Mesothelial cell of epicardium (in vitro differentiated cells): ENCODE measurements around the gene ABCC4. TPM values are rescaled to one million over a fixed set of nuclear protein-coding genes. Genes with fewer than 3 reads are reported as not detected.

Experiments used
- DNase-seq, 2 experiments: peaks; one replicate each; pipeline ENCODE4 v3.0.0; 2021; ENCODE audit warnings: low spot score in 2 of 2; ENCODE audit not compliant: unreplicated experiment in 2 of 2
- H3K27ac Mint-ChIP-seq: 2 replicates; pipeline ENCODE4 v1.8.0; 2021; ENCODE audit warnings: mixed read lengths
- H3K27me3 Mint-ChIP-seq: 2 replicates; pipeline ENCODE4 v1.8.0; 2021; ENCODE audit warnings: low read depth, mixed read lengths
- H3K36me3 Mint-ChIP-seq: 2 replicates; pipeline ENCODE4 v1.8.0; 2021; ENCODE audit warnings: mixed read lengths
- H3K4me1 Mint-ChIP-seq: 2 replicates; pipeline ENCODE4 v1.8.0; 2021; ENCODE audit warnings: mixed read lengths
- H3K4me3 Mint-ChIP-seq: 2 replicates; pipeline ENCODE4 v1.8.0; 2021; ENCODE audit warnings: mild to moderate bottlenecking, moderate library complexity, mixed read lengths
- H3K9me3 Mint-ChIP-seq: 2 replicates; pipeline ENCODE4 v1.8.0; 2021; ENCODE audit warnings: mixed read lengths
- total RNA-seq: library from RNA; stranded (reverse); gene quantifications from 3 replicates; pipeline ENCODE4 v1.2.1, GENCODE V29; 2021
- TF ChIP-seq, protein P1 (sequence below): fragments of 200-600 bp; sonication (generic); IDR thresholded peaks from one replicate; pipeline ENCODE4 v1.5.0; 2021; ENCODE audit warnings: antibody characterized with exemption; ENCODE audit not compliant: unreplicated experiment

The ABCC4 gene
- total RNA-seq, 1 donor from 2014 or later = 7.7 TPM

- TF ChIP-seq, protein P1, sequence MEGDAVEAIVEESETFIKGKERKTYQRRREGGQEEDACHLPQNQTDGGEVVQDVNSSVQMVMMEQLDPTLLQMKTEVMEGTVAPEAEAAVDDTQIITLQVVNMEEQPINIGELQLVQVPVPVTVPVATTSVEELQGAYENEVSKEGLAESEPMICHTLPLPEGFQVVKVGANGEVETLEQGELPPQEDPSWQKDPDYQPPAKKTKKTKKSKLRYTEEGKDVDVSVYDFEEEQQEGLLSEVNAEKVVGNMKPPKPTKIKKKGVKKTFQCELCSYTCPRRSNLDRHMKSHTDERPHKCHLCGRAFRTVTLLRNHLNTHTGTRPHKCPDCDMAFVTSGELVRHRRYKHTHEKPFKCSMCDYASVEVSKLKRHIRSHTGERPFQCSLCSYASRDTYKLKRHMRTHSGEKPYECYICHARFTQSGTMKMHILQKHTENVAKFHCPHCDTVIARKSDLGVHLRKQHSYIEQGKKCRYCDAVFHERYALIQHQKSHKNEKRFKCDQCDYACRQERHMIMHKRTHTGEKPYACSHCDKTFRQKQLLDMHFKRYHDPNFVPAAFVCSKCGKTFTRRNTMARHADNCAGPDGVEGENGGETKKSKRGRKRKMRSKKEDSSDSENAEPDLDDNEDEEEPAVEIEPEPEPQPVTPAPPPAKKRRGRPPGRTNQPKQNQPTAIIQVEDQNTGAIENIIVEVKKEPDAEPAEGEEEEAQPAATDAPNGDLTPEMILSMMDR = no peak
- no peaks in the 10 kb centered on the region for H3K4me1 Mint-ChIP-seq
- H3K27me3 Mint-ChIP-seq = peaks cover 35% of the 10 kb centered on the region
- H3K36me3 Mint-ChIP-seq = no peaks in the 10 kb centered on the region
- no peak for DNase-seq
- peaks cover 9% of the 10 kb centered on the region for H3K9me3 Mint-ChIP-seq
- H3K4me3 Mint-ChIP-seq = no peak overlapping the region
- H3K27ac Mint-ChIP-seq = no peak overlapping the region
Observed at GRCh38 chr13:94978516-94978915, 322.7 kb downstream of the ABCC4 start.

DNA sequence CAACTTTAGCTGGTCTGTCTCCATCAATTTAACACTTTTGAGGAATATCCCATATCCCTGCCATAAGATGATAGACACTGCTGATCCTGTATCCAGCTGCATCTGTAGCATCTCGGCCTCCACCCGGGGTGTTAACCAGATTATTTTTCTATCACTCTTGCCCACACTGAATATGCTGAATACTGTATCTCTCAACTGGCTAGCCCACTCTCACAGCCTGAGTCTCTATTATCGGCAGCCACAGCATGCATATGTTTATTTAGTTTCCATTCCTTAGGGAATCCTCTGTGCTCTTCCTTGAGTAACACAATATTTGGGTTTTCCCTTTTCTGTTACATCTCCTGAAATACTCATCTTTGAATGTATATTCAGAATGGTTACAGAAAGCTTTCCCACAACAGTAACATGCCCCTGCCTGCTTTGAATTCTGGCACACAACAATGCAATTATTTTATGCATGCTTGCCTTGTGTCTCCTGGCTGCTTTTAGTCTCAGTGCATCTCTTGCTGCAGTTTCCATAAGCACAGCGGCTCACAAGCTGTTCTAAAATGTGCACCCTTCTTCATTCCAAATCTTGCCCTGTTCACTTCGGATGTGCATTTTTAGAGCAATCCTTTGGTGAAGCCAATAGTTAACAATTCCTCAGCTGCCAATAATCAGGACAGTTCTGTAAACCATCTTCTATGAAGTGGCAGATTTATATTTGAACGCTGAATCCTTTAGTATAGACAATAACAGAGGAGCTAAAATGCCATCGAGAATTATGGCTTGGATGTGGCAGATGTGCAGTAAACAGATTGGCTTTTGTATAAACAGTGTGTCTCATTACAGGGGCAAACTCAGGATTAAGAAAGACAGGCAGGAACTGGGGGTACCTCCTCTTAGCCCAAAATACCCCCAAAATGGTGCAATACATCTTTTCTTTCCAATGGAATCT is 327.0 kb downstream of the ABCC4 start:
- H3K9me3 Mint-ChIP-seq = peaks cover 13% of the 10 kb centered on the region
- DNase-seq = no peak
- H3K27ac Mint-ChIP-seq = no peak overlapping the region
- TF ChIP-seq, protein P1 = no peak
- peaks cover 56% of the 10 kb centered on the region for H3K27me3 Mint-ChIP-seq
- H3K4me1 Mint-ChIP-seq = no peaks in the 10 kb centered on the region
- no peaks in the 10 kb centered on the region for H3K36me3 Mint-ChIP-seq
- no peak overlapping the region for H3K4me3 Mint-ChIP-seq

- peaks cover 13% of the 10 kb centered on the region for H3K9me3 Mint-ChIP-seq
- H3K36me3 Mint-ChIP-seq = no peaks in the 10 kb centered on the region
- DNase-seq = no peak
- TF ChIP-seq, protein P1 = no peak
- H3K4me3 Mint-ChIP-seq = no peak overlapping the region
- no peak overlapping the region for H3K27ac Mint-ChIP-seq
- H3K4me1 Mint-ChIP-seq = peaks cover 7% of the 10 kb centered on the region
- peaks cover 55% of the 10 kb centered on the region for H3K27me3 Mint-ChIP-seq
Observed at GRCh38 chr13:94972262-94972661, 329.0 kb downstream of the ABCC4 start.
